Vagina (tissue), 2 donors: ENCODE measurements around the gene ASTL. TPM values are rescaled to one million over a fixed set of nuclear protein-coding genes. Genes with fewer than 3 reads are reported as not detected.
"Not testable (repeated sequence)": the region's sequence is repeated elsewhere in the genome, so short reads cannot be mapped to it uniquely, and the experiment has no call there.

Experiments used
- DNase-seq, 2 donors: peaks; one replicate each; pipeline ENCODE4 v3.0.0-alpha.2; 2017; ENCODE audit errors: extremely low spot score in 2 of 2
- H3K27ac ChIP-seq: fragments of 200-600 bp; sonication (generic); one replicate; pipeline ENCODE4 v1.5.1; 2019
- H3K27me3 ChIP-seq: fragments of 200-600 bp; sonication (generic); one replicate; pipeline ENCODE4 v1.5.1; 2019
- H3K36me3 ChIP-seq, 2 donors: fragments of 200-600 bp; sonication (generic); one replicate each; pipeline ENCODE4 v1.5.1; 2017 to 2019
- H3K4me1 ChIP-seq: fragments of 200-600 bp; sonication (generic); one replicate; pipeline ENCODE4 v1.5.1; 2019
- H3K4me3 ChIP-seq, 2 donors: fragments of 200-600 bp; sonication (generic); 1 replicate in 1 of 2; 2 replicates in 1 of 2; pipeline ENCODE4 v1.5.1; 2016 to 2019
- H3K9me3 ChIP-seq: fragments of 200-600 bp; sonication (generic); one replicate; pipeline ENCODE4 v1.5.1; 2019
- CTCF ChIP-seq, 3 experiments: fragments of 450-650 bp in 2 of 3; fragments of 200-600 bp in 1 of 3; sonication (generic) in 1 of 3; IDR thresholded peaks; one replicate each; pipeline ENCODE4 v1.5.1; 2017 to 2019; ENCODE audit warnings: antibody characterized with exemption in 3 of 3, mild to moderate bottlenecking in 2 of 3, moderate library complexity in 2 of 3
- POLR2A ChIP-seq, 2 donors: fragments of 450-650 bp; IDR thresholded peaks; one replicate each; pipeline ENCODE4 v1.6.1; 2017; ENCODE audit warnings: antibody characterized with exemption in 2 of 2, mild to moderate bottlenecking in 2 of 2, moderate library complexity in 2 of 2
- POLR2AphosphoS5 ChIP-seq, 2 donors: sonication (generic); formaldehyde crosslinking; IDR thresholded peaks; one replicate each; pipeline ENCODE4 v1.9.0; 2017; ENCODE audit warnings: antibody characterized with exemption in 2 of 2, mild to moderate bottlenecking in 2 of 2, low read depth in 1 of 2; ENCODE audit not compliant: insufficient read depth in 1 of 2
- intact Hi-C: fragments of 100-400 bp; cut with DNase I; formaldehyde crosslinking; loops from one replicate; pipeline ENCODE4 v1.15.1; 2023
- total RNA-seq: library from RNA; depleted of rRNA; stranded (reverse); fragments of >200 nt; gene quantifications from one replicate; pipeline ENCODE4 v1.2.3, GENCODE V29; 2016

ASTL gene
- total RNA-seq, 1 donor from 2014 or later: not detected

GRCh38 chr2:96144481-96145035 lies 6.3 kb upstream of the ASTL start:
- no peak for TF ChIP-seq CTCF (IDR thresholded peaks at IDR 0.05)
- no peak for TF ChIP-seq POLR2AphosphoS5 (IDR thresholded peaks at IDR 0.05; ENCODE audit: insufficient read depth in 1 of 2, low read depth in 1 of 2)
- TF ChIP-seq POLR2A (IDR thresholded peaks at IDR 0.05): no peak
- intact Hi-C loops: no loop called here
- Histone ChIP-seq H3K9me3 (no peaks in the 10 kb centered on the region), H3K36me3 (no peaks in the 10 kb centered on the region), H3K27ac (peak overlapping the region; percentile 57), H3K27me3 (no peaks in the 10 kb centered on the region), H3K4me1 (peaks cover 17% of the 10 kb centered on the region), H3K4me3 (peak overlapping the region; percentile 45 to 52)
- DNase-seq: no peak

- H3K27me3 ChIP-seq: no peaks in the 10 kb centered on the region
- intact Hi-C loops: no loop called here
- no peak overlapping the region for H3K27ac ChIP-seq
- H3K9me3 ChIP-seq: no peaks in the 10 kb centered on the region
- peak overlapping the region; percentile 45 to 52 for H3K4me3 ChIP-seq
- no peak for DNase-seq
- peaks cover 18% of the 10 kb centered on the region for H3K4me1 ChIP-seq
- no peaks in the 10 kb centered on the region for H3K36me3 ChIP-seq
- TF ChIP-seq CTCF (IDR thresholded peaks at IDR 0.05) (no peak), POLR2A (IDR thresholded peaks at IDR 0.05) (no peak), POLR2AphosphoS5 (IDR thresholded peaks at IDR 0.05; ENCODE audit: insufficient read depth in 1 of 2, low read depth in 1 of 2) (no peak)
Observed at GRCh38 chr2:96143848-96144480, 5.7 kb upstream of the ASTL start.

DNA sequence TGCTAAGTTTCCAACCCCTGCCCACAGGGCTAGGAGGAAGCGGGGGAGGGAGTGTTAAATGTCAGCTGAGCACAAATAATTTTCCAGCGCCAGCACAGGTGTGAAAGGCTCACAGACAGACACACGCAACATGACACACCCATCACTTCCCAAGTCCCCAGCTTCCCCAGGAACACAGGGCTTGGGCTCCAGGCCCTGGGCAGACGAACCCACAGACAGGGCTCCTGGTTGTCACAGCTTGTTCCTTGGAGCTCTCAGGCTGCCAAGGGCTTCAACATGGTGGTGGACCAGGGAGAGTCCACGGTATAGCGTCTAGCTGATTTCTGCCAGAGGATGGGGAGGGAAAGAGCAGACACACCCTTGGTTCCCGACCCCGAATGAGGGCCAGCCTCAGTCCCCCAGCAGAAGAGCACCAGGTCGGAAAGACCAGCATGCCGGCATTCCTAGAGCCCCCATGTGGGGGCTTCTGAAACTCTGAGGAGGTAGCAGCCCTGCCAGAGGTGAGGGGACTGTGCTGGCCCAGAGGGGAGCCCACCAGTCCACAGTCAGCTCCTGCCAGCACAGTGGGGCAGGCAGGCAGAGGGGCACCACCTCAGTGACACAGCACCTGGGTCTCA lies 5.0 kb upstream of the ASTL start:
- Histone ChIP-seq H3K27ac (no peak overlapping the region), H3K27me3 (no peaks in the 10 kb centered on the region)
- intact Hi-C loops: no loop called here

DNA sequence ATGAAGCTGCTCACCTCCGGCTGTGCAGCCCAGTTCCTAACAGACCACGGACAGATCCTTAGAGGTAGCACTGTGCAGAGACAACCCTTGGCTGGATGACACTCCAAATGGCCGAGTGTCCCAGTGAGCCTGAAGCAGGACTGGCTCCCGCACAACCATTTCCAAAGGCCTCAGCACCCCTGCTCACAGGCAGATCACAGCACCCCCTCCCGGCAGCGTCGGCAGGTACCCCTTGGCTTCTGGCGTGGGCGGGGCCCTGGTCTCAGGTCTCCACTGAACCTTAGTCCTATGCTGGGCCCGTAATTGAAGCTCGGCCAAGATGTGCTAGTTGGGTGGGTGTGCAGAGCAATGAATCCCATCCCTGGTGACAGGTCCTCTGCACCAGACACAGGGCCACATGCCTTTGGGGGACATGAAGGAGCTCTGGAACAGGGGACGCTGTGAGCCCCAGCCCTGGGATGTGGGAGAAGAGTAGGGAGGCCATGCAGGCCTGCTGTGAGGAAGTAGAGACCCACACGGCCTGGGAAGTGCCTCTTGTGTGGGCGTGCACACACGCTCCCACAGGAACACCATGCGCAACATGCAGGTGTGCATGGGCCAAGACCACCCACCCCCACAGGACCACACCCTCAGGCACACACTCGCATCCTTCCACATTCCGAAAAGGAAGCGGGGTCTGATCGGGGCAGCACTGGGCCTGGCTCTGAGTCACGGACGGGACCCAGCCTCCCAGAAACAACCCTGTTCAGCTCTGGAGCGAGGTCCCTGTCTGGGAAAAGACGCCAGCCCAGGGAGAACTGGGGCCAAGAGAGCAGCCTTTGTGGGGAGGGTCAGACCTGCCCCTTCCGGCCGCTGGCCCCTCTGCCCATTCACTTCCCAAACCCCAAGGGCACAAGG lies 4.2 kb upstream of the ASTL start:
- TF ChIP-seq POLR2AphosphoS5 (IDR thresholded peaks at IDR 0.05; ENCODE audit: insufficient read depth in 1 of 2, low read depth in 1 of 2) (no peak), POLR2A (IDR thresholded peaks at IDR 0.05) (no peak), CTCF (IDR thresholded peaks at IDR 0.05) (no peak)
- Histone ChIP-seq H3K27me3 (no peaks in the 10 kb centered on the region), H3K36me3 (no peaks in the 10 kb centered on the region), H3K4me3 (no peak overlapping the region), H3K4me1 (peaks cover 22% of the 10 kb centered on the region), H3K27ac (no peak overlapping the region), H3K9me3 (no peaks in the 10 kb centered on the region)
- intact Hi-C loops: no loop called here
- DNase-seq: no peak

More for the DNA sequence above, 5.0 kb upstream of the ASTL start:
- Histone ChIP-seq H3K36me3 (no peaks in the 10 kb centered on the region), H3K4me1 (peaks cover 22% of the 10 kb centered on the region), H3K9me3 (no peaks in the 10 kb centered on the region), H3K4me3 (peak overlapping the region in 1 of 2 donors; percentile 45)
- no peak for DNase-seq
- TF ChIP-seq POLR2A (IDR thresholded peaks at IDR 0.05) (no peak), POLR2AphosphoS5 (IDR thresholded peaks at IDR 0.05; ENCODE audit: insufficient read depth in 1 of 2, low read depth in 1 of 2) (no peak), CTCF (IDR thresholded peaks at IDR 0.05) (no peak)

- intact Hi-C loops, H3K9me3 ChIP-seq, H3K4me3 ChIP-seq, DNase-seq, H3K36me3 ChIP-seq, H3K27me3 ChIP-seq, H3K27ac ChIP-seq: not testable (repeated sequence)
- peaks cover 22% of the 10 kb centered on the region for H3K4me1 ChIP-seq
Observed at GRCh38 chr2:96141624-96141967, 3.3 kb upstream of the ASTL start.
